ENCODE results near the gene RBFOX1. TPM values are rescaled to one million over a fixed set of nuclear protein-coding genes. Genes with fewer than 3 reads are reported as not detected.

RBFOX1 gene
- total RNA-seq, 1 donor from 2014 or later: 0.84 TPM

DNA sequence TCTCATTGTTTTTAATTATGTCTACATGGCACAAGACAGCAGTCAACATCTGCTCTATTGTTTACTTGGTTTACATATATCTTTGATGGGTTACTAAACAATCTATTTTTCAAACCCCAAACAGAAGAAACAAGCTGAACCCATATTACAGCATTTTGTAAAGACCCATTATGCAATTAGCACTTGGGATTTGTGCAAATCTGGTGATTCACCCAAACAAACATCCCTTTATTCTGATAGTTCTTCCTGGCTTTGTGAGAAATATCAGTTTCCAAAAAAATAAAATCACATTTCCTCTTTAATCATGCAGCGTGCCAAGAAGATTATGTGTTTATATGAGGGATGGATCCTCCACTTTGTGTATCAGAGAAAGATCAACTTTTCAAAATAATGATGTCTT, 16.8 kb upstream of the RBFOX1 start:
- Histone ChIP-seq H2AFZ (ENCODE audit: low read depth, low read length) (no peak overlapping the region), H3K4me1 (ENCODE audit: insufficient read depth, low read length) (no peaks in the 10 kb centered on the region), H3K79me2 (ENCODE audit: insufficient read depth, low read length) (no peaks in the 10 kb centered on the region), H3K4me2 (ENCODE audit: low read length) (no peak overlapping the region), H3K9ac (ENCODE audit: low read length) (no peak overlapping the region), H3K9me3 (ENCODE audit: insufficient read depth, low read depth, low read length) (peaks cover 3% of the 10 kb centered on the region), H3K4me3 (ENCODE audit: insufficient read depth, low read depth, low read length) (no peak overlapping the region), H3K36me3 (ENCODE audit: insufficient read depth, low read length) (no peaks in the 10 kb centered on the region), H3K27me3 (ENCODE audit: insufficient read depth, low read length) (no peaks in the 10 kb centered on the region), H4K20me1 (ENCODE audit: insufficient read depth, low read length) (no peaks in the 10 kb centered on the region), H3K27ac (ENCODE audit: low read depth, low read length) (no peak overlapping the region)
- Mint-ChIP-seq H3K4me3 (ENCODE audit: unreplicated experiment) (no peak overlapping the region), H3K9me3 (ENCODE audit: unreplicated experiment) (no peaks in the 10 kb centered on the region), H3K4me1 (ENCODE audit: low read depth, unreplicated experiment) (no peaks in the 10 kb centered on the region), H3K27me3 (ENCODE audit: low read depth, unreplicated experiment) (peaks cover 7% of the 10 kb centered on the region), H3K27ac (ENCODE audit: unreplicated experiment) (no peak overlapping the region), H3K36me3 (ENCODE audit: low read depth, unreplicated experiment) (no peaks in the 10 kb centered on the region)
- TF ChIP-seq, protein P1, sequence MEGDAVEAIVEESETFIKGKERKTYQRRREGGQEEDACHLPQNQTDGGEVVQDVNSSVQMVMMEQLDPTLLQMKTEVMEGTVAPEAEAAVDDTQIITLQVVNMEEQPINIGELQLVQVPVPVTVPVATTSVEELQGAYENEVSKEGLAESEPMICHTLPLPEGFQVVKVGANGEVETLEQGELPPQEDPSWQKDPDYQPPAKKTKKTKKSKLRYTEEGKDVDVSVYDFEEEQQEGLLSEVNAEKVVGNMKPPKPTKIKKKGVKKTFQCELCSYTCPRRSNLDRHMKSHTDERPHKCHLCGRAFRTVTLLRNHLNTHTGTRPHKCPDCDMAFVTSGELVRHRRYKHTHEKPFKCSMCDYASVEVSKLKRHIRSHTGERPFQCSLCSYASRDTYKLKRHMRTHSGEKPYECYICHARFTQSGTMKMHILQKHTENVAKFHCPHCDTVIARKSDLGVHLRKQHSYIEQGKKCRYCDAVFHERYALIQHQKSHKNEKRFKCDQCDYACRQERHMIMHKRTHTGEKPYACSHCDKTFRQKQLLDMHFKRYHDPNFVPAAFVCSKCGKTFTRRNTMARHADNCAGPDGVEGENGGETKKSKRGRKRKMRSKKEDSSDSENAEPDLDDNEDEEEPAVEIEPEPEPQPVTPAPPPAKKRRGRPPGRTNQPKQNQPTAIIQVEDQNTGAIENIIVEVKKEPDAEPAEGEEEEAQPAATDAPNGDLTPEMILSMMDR (IDR thresholded peaks at IDR 0.05; ENCODE audit: insufficient read depth, low read depth, low read length): no peak
- TF ChIP-seq EZH2 (IDR thresholded peaks at IDR 0.05; ENCODE audit: insufficient read depth, low read length): no peak
- FAIRE-seq (no peak), DNase-seq (ENCODE audit: low read depth) (no peak)

DNA sequence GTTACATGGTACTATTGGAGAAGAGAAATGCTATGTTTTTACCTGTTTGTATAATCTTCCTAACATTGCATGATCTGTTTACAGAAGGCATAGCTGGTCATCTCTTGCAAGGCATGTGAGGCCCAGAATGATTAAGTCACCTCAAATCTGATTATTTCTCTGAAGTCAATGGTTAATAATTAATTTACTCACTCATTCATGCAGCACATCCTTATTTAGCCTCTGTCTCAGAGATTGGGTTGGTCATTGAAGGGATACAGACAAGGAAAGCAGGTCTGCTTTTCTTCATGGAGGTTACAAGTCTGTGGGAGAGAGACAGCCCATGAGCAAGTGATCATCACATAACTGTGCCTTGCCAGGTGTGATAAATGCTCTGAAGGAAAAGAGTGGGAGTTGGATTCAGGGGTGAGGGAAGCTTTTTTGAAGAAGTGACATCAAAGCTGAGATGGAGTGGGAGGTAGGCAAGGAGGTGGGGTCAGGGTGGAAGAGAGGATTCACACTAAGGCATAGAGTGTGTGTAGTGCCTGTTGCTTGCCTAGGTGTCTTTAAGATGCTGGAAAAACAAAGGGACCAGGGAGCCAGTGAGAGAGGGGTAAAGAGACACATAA, 16.3 kb upstream of the RBFOX1 start:
- Mint-ChIP-seq H3K4me3 (ENCODE audit: unreplicated experiment) (no peak overlapping the region), H3K27me3 (ENCODE audit: low read depth, unreplicated experiment) (peaks cover 2% of the 10 kb centered on the region), H3K9me3 (ENCODE audit: unreplicated experiment) (no peaks in the 10 kb centered on the region), H3K4me1 (ENCODE audit: low read depth, unreplicated experiment) (no peaks in the 10 kb centered on the region), H3K27ac (ENCODE audit: unreplicated experiment) (no peak overlapping the region), H3K36me3 (ENCODE audit: low read depth, unreplicated experiment) (no peaks in the 10 kb centered on the region)
- DNase-seq (ENCODE audit: low read depth): no peak
- Histone ChIP-seq H3K9ac (ENCODE audit: low read length) (no peak overlapping the region), H3K27me3 (ENCODE audit: insufficient read depth, low read length) (no peaks in the 10 kb centered on the region), H3K4me1 (ENCODE audit: insufficient read depth, low read length) (no peaks in the 10 kb centered on the region), H3K4me3 (ENCODE audit: insufficient read depth, low read depth, low read length) (no peak overlapping the region), H4K20me1 (ENCODE audit: insufficient read depth, low read length) (no peaks in the 10 kb centered on the region), H2AFZ (ENCODE audit: low read depth, low read length) (no peak overlapping the region), H3K27ac (ENCODE audit: low read depth, low read length) (no peak overlapping the region), H3K4me2 (ENCODE audit: low read length) (no peak overlapping the region), H3K79me2 (ENCODE audit: insufficient read depth, low read length) (no peaks in the 10 kb centered on the region), H3K36me3 (ENCODE audit: insufficient read depth, low read length) (no peaks in the 10 kb centered on the region), H3K9me3 (ENCODE audit: insufficient read depth, low read depth, low read length) (peaks cover 3% of the 10 kb centered on the region)
- no peak for FAIRE-seq
- TF ChIP-seq EZH2 (IDR thresholded peaks at IDR 0.05; ENCODE audit: insufficient read depth, low read length): no peak
- TF ChIP-seq, protein P1 (IDR thresholded peaks at IDR 0.05; ENCODE audit: insufficient read depth, low read depth, low read length): no peak

DNA sequence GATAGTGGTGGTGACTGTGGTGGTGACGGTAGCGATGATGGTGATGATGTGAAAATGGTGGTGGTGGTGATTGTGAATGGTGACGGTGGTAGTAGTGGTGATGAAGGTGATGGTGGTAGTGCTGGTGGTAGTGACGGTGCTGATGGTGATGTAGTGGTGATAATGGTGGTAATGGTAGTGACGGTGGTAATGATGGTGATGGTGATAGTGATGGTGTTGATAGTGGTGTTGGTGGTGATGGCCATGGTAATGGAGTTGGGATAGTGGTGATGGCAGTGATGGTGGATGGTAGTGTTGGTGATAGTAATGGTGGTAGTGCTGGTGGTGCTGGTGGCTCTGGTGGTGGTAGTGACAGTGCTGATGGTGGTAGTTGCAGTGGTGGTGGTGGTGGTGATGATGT, 14.7 kb upstream of the RBFOX1 start:
- Histone ChIP-seq H3K4me1 (ENCODE audit: insufficient read depth, low read length) (no peaks in the 10 kb centered on the region), H3K4me2 (ENCODE audit: low read length) (no peak overlapping the region), H3K4me3 (ENCODE audit: insufficient read depth, low read depth, low read length) (no peak overlapping the region), H3K27me3 (ENCODE audit: insufficient read depth, low read length) (no peaks in the 10 kb centered on the region), H2AFZ (ENCODE audit: low read depth, low read length) (no peak overlapping the region), H3K9me3 (ENCODE audit: insufficient read depth, low read depth, low read length) (peaks cover 3% of the 10 kb centered on the region), H3K9ac (ENCODE audit: low read length) (no peak overlapping the region), H4K20me1 (ENCODE audit: insufficient read depth, low read length) (no peaks in the 10 kb centered on the region), H3K27ac (ENCODE audit: low read depth, low read length) (no peak overlapping the region), H3K79me2 (ENCODE audit: insufficient read depth, low read length) (no peaks in the 10 kb centered on the region), H3K36me3 (ENCODE audit: insufficient read depth, low read length) (no peaks in the 10 kb centered on the region)
- Mint-ChIP-seq H3K4me1 (ENCODE audit: low read depth, unreplicated experiment) (no peaks in the 10 kb centered on the region), H3K27ac (ENCODE audit: unreplicated experiment) (no peak overlapping the region), H3K4me3 (ENCODE audit: unreplicated experiment) (no peak overlapping the region), H3K27me3 (ENCODE audit: low read depth, unreplicated experiment) (no peaks in the 10 kb centered on the region), H3K36me3 (ENCODE audit: low read depth, unreplicated experiment) (no peaks in the 10 kb centered on the region), H3K9me3 (ENCODE audit: unreplicated experiment) (no peaks in the 10 kb centered on the region)
- no peak for TF ChIP-seq EZH2 (IDR thresholded peaks at IDR 0.05; ENCODE audit: insufficient read depth, low read length)
- TF ChIP-seq, protein P1 (IDR thresholded peaks at IDR 0.05; ENCODE audit: insufficient read depth, low read depth, low read length): no peak
- DNase-seq (ENCODE audit: low read depth) (no peak), FAIRE-seq (no peak)
